Caco-2 (cell line): ENCODE results near the gene LGALS4. TPM values are rescaled to one million over a fixed set of nuclear protein-coding genes. Genes with fewer than 3 reads are reported as not detected.
"Not testable (repeated sequence)": the region's sequence is repeated elsewhere in the genome, so short reads cannot be mapped to it uniquely, and the experiment has no call there.

Source experiments
- BruUV-seq: library from RNA; stranded (reverse); fragments of 400-500 nt; replicated peaks from 2 replicates; lab custom pipeline; 2021; lab: Mats Ljungman, UMichigan
- CTCF ChIA-PET: fragments of 300-600 bp; sonication (Branson Sonifier 250); formaldehyde crosslinking; loops from one replicate; lab custom pipeline; 2022; ENCODE audit warnings: antibody characterized with exemption; lab: Charles Lee
- POLR2A ChIA-PET: fragments of 300-600 bp; sonication (Branson Sonifier 250); formaldehyde crosslinking; loops from one replicate; lab custom pipeline; 2022; ENCODE audit warnings: antibody characterized with exemption; lab: Charles Lee
- DNase-seq, 2 experiments: peaks; one replicate each; pipeline versions ENCODE4 v3.0.0 to v3.0.0-alpha.2; 2020 to 2022
- H3K27me3 ChIP-seq: replicated peaks from 2 replicates; pipeline ENCODE4 v1.6.0; 2011; ENCODE audit warnings: low read length; ENCODE audit not compliant: control insufficient read depth, insufficient read depth
- H3K36me3 ChIP-seq: 2 replicates; pipeline ENCODE4 v1.5.1; 2011; ENCODE audit warnings: low read length; ENCODE audit not compliant: control insufficient read depth, insufficient read depth
- H3K4me1 ChIP-seq: fragments of 250-450 bp; sonication (Bioruptor Pico); 2 replicates; pipeline ENCODE4 v1.5.1; 2020; ENCODE audit warnings: mild to moderate bottlenecking
- H3K4me3 ChIP-seq: 2 replicates; pipeline ENCODE4 v1.5.1; 2011; ENCODE audit warnings: low read depth, mild to moderate bottlenecking, control low read depth, low read length
- H3K9me3 ChIP-seq: fragments of 250-450 bp; sonication (Bioruptor Pico); 2 replicates; pipeline ENCODE4 v1.5.1; 2020; ENCODE audit warnings: mild to moderate bottlenecking, moderate library complexity
- H3K27ac Mint-ChIP-seq: one replicate; pipeline ENCODE4 v1.8.0; 2022; ENCODE audit warnings: mixed read lengths; ENCODE audit not compliant: unreplicated experiment
- H3K27me3 Mint-ChIP-seq: one replicate; pipeline ENCODE4 v1.8.0; 2022; ENCODE audit warnings: mixed read lengths; ENCODE audit not compliant: insufficient read depth, unreplicated experiment
- H3K36me3 Mint-ChIP-seq: one replicate; pipeline ENCODE4 v1.8.0; 2022; ENCODE audit warnings: mild to moderate bottlenecking, mixed read lengths; ENCODE audit not compliant: insufficient read depth, unreplicated experiment
- H3K4me1 Mint-ChIP-seq: one replicate; pipeline ENCODE4 v1.8.0; 2022; ENCODE audit warnings: low read depth, mixed read lengths; ENCODE audit not compliant: unreplicated experiment
- H3K4me3 Mint-ChIP-seq: one replicate; pipeline ENCODE4 v1.8.0; 2022; ENCODE audit warnings: mild to moderate bottlenecking, moderate library complexity, mixed read lengths; ENCODE audit not compliant: unreplicated experiment
- H3K9me3 Mint-ChIP-seq: one replicate; pipeline ENCODE4 v1.8.0; 2022; ENCODE audit warnings: mixed read lengths; ENCODE audit not compliant: unreplicated experiment
- CTCF ChIP-seq, 2 experiments: fragments of 200-600 bp in 1 of 2; IDR thresholded peaks; 1 replicate in 1 of 2; 2 replicates in 1 of 2; pipeline versions ENCODE4 v1.5.1 to v1.8.0; 2011 to 2022; ENCODE audit warnings: antibody characterized with exemption in 1 of 2, control low read depth in 1 of 2, inconsistent platforms in 1 of 2, low read depth in 1 of 2, low read length in 1 of 2, mild to moderate bottlenecking in 1 of 2, moderate library complexity in 1 of 2; ENCODE audit not compliant: insufficient read depth in 1 of 2, severe bottlenecking in 1 of 2, unreplicated experiment in 1 of 2
- intact Hi-C: fragments of 100-400 bp; cut with micrococcal nuclease; formaldehyde crosslinking; loops from one replicate; pipeline ENCODE4 v1.10.0; 2022; ENCODE audit not compliant: unreplicated experiment
- total RNA-seq: library from RNA; stranded (reverse); gene quantifications from 2 replicates; pipeline ENCODE4 v1.2.3, GENCODE V29; 2022

The LGALS4 gene
- total RNA-seq, 1 experiment from 2014 or later = 2.2 TPM

DNA sequence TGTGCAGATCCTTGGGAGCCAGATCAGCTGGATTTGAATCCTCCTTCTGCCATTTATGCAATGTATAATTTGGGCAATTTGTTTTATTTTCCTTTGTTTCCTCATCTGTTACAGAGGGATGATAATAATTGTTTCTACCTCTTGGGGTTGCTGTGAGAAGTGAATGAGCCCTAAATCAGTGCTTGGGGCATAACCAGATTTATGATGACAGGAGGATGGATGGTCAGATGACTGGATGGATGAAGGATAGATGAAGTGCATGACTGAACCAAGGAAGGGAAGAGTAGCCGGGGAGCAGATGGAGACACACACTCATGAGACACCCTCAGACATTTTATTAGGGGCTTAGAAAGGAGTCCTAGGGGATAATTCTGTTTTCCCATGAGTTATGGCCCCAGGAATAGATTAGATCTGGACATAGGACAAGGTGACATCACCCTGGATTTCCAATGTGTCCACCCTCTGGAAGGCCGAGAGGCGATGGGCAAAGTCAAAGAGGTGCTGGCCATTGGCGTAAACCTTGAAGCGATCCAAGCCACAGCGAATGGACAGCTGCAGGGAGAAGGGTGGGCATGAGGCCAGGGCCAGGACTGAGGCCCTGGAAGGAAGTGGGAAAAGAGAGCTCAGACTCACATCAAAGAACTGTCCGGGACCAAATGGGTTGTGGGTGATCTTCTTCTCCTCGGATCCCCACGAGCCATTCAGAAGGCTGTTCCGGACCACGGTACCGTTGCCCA lies 11.2 kb downstream of the LGALS4 start:
- Mint-ChIP-seq H3K27ac (no peak overlapping the region), H3K4me1 (no peaks in the 10 kb centered on the region), H3K27me3 (no peaks in the 10 kb centered on the region), H3K9me3 (no peaks in the 10 kb centered on the region), H3K36me3 (no peaks in the 10 kb centered on the region), H3K4me3 (no peak overlapping the region)
- H3K9me3 ChIP-seq = no peaks in the 10 kb centered on the region; the same call in 1 of the 2 replicates
- intact Hi-C loops = no loop called here
- CTCF ChIA-PET = no interaction called here
- H3K36me3 ChIP-seq = no peaks in the 10 kb centered on the region
- H3K4me1 ChIP-seq = no peaks in the 10 kb centered on the region; the same call in 1 of the 2 replicates
- no peaks in the 10 kb centered on the region for H3K27me3 ChIP-seq
- no peak overlapping the region for H3K4me3 ChIP-seq
- no peak for TF ChIP-seq CTCF (IDR thresholded peaks at IDR 0.05; ENCODE audit: insufficient read depth in 1 of 2, low read depth in 1 of 2, low read length in 1 of 2, severe bottlenecking in 1 of 2, unreplicated experiment in 1 of 2)
- POLR2A ChIA-PET = no interaction called here
- no TSS peak for BruUV-seq
- no peak for DNase-seq

DNA sequence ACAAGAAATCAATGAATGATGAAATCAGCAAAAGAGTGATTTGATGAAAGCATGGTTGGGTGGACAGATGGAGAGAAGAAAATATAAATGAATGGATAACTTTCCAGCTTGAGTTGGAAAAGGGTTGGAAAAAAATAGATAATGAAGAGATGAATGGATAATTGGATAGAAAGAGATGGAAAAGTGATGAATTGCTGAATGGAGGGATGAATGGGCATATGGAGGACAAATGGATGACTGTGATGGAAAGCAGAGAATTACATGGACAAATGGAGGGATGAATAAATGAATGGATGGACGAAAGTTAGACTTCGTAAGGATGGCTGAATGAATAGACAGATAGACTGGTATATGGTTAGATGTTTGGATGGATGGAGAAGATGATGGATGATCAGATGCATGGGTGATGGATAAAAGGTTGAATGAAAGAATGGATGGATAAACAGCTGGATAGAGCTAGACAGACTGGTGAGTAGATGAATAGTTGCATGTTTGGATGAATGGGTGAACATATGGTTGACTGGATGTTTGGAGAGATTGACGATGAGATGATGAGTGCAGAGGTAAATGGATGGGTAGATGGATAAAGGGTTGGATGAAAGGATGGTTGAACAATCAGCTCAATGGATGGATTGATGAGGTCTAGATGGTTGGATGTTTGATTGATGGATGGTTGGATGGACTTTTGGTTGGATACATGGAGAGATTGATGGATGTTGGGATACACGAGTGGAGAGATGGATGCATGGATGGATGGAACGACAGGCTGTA lies 12.0 kb downstream of the LGALS4 start:
- H3K4me1 Mint-ChIP-seq = no peaks in the 10 kb centered on the region
- H3K27me3 Mint-ChIP-seq = no peaks in the 10 kb centered on the region
- no peaks in the 10 kb centered on the region for H3K27me3 ChIP-seq
- ChIA-PET CTCF (no interaction called here), POLR2A (no interaction called here)
- no peak overlapping the region for H3K4me3 Mint-ChIP-seq
- no peak overlapping the region for H3K27ac Mint-ChIP-seq
- H3K4me1 ChIP-seq = no peaks in the 10 kb centered on the region
- TF ChIP-seq CTCF (IDR thresholded peaks at IDR 0.05; ENCODE audit: insufficient read depth in 1 of 2, low read depth in 1 of 2, low read length in 1 of 2, severe bottlenecking in 1 of 2, unreplicated experiment in 1 of 2) = no peak
- H3K9me3 Mint-ChIP-seq = no peaks in the 10 kb centered on the region
- intact Hi-C loops = no loop called here
- BruUV-seq = no TSS peak
- H3K36me3 ChIP-seq = no peaks in the 10 kb centered on the region
- H3K36me3 Mint-ChIP-seq = no peaks in the 10 kb centered on the region
- no peak for DNase-seq
- no peak overlapping the region for H3K4me3 ChIP-seq
- no peaks in the 10 kb centered on the region; the same call in 1 of the 2 replicates for H3K9me3 ChIP-seq

DNA sequence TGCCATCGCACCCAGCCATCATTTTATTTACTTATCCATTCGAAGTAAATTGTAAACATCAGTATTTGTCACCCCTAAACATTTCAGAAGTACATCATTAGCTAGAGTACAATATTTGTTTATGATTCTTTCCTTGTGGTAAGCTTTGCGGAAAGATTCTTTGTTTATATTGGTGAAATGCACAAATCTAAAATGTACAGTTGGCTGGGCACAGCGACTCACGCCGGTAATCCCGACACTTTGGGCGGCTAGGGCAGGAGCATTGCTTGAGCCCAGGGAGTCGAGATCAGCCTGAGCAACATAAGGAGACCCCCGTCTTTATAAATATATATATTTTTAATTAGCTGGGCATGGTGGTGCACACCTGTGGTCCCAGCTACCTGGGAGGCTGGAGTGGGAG lies 13.6 kb downstream of the LGALS4 start:
- Mint-ChIP-seq H3K9me3 (no peaks in the 10 kb centered on the region), H3K36me3 (peaks cover 4% of the 10 kb centered on the region), H3K27me3 (no peaks in the 10 kb centered on the region), H3K27ac (no peak overlapping the region), H3K4me3 (no peak overlapping the region), H3K4me1 (no peaks in the 10 kb centered on the region)
- H3K9me3 ChIP-seq = no peaks in the 10 kb centered on the region; the same call in 1 of the 2 replicates
- ChIA-PET POLR2A (no interaction called here), CTCF (no interaction called here)
- no peaks in the 10 kb centered on the region for H3K27me3 ChIP-seq
- TF ChIP-seq CTCF (IDR thresholded peaks at IDR 0.05; ENCODE audit: insufficient read depth in 1 of 2, low read depth in 1 of 2, low read length in 1 of 2, severe bottlenecking in 1 of 2, unreplicated experiment in 1 of 2) = no peak
- no TSS peak for BruUV-seq
- intact Hi-C loops = loop anchor here (1.0 kb wide), 1 partner anchor 32 kb away; the partner anchor contains the start of gene ECH1
- H3K36me3 ChIP-seq = no peaks in the 10 kb centered on the region
- H3K4me3 ChIP-seq = no peak overlapping the region
- H3K4me1 ChIP-seq = no peaks in the 10 kb centered on the region
- DNase-seq = no peak

GRCh38 chr19:38797781-38798180 lies 15.0 kb downstream of the LGALS4 start:
- CTCF ChIA-PET, H3K27me3 ChIP-seq, H3K27me3 Mint-ChIP-seq, BruUV-seq, H3K4me1 Mint-ChIP-seq, intact Hi-C loops, H3K4me1 ChIP-seq, H3K4me3 ChIP-seq, H3K36me3 Mint-ChIP-seq, H3K4me3 Mint-ChIP-seq, DNase-seq, H3K36me3 ChIP-seq, H3K27ac Mint-ChIP-seq, POLR2A ChIA-PET, H3K9me3 Mint-ChIP-seq, H3K9me3 ChIP-seq: not testable (repeated sequence)
